GM23338 (cell line): ENCODE results near the gene MTFR1L. TPM values are rescaled to one million over a fixed set of nuclear protein-coding genes. Genes with fewer than 3 reads are reported as not detected.

Source experiments
- ATAC-seq: fragments of 200-7000 bp; cut with Tn5 transposase; 3 replicates; pipeline ENCODE4 v1.9.1; 2020
- DNase-seq: peaks from one replicate; pipeline ENCODE4 v3.0.0-alpha.2; 2015; ENCODE audit warnings: low spot score
- H2AFZ ChIP-seq: fragments of 200-600 bp; sonication (generic); 2 replicates; pipeline ENCODE4 v1.8.0; 2016; ENCODE audit warnings: antibody characterized with exemption, mild to moderate bottlenecking, moderate library complexity
- H3F3A ChIP-seq: fragments of 200-600 bp; sonication (generic); replicated peaks from 2 replicates; pipeline ENCODE4 v1.8.0; 2017; ENCODE audit warnings: antibody characterized with exemption, mixed run types, low read depth
- H3K27ac ChIP-seq: fragments of 200-600 bp; sonication (generic); 2 replicates; pipeline ENCODE4 v1.6.1; 2016; ENCODE audit warnings: low read depth
- H3K27me3 ChIP-seq: fragments of 200-600 bp; sonication (generic); 2 replicates; pipeline ENCODE4 v1.8.0; 2016; ENCODE audit warnings: mild to moderate bottlenecking, mixed run types, moderate library complexity; ENCODE audit not compliant: insufficient read depth
- H3K36me3 ChIP-seq: fragments of 200-600 bp; sonication (generic); 2 replicates; pipeline ENCODE4 v1.8.0; 2016; ENCODE audit warnings: mild to moderate bottlenecking; ENCODE audit not compliant: insufficient read depth
- H3K4me1 ChIP-seq: fragments of 200-600 bp; sonication (generic); 2 replicates; pipeline ENCODE4 v1.8.0; 2016; ENCODE audit warnings: mild to moderate bottlenecking, moderate library complexity; ENCODE audit not compliant: insufficient read depth
- H3K4me2 ChIP-seq: fragments of 200-600 bp; sonication (generic); 2 replicates; pipeline ENCODE4 v1.7.1; 2017; ENCODE audit warnings: mixed run types
- H3K4me3 ChIP-seq: fragments of 200-600 bp; sonication (generic); 2 replicates; pipeline ENCODE4 v1.6.1; 2016; ENCODE audit warnings: mixed run types
- H3K79me2 ChIP-seq: fragments of 200-600 bp; sonication (generic); replicated peaks from 2 replicates; pipeline ENCODE4 v1.8.0; 2017; ENCODE audit warnings: mild to moderate bottlenecking; ENCODE audit not compliant: insufficient read depth
- H3K9me2 ChIP-seq: fragments of 200-600 bp; sonication (generic); 2 replicates; pipeline ENCODE4 v1.8.0; 2017; ENCODE audit not compliant: insufficient read depth
- H4K20me1 ChIP-seq: fragments of 200-600 bp; sonication (generic); replicated peaks from 2 replicates; pipeline ENCODE4 v1.8.0; 2017; ENCODE audit warnings: mild to moderate bottlenecking; ENCODE audit not compliant: insufficient read depth
- H3K27ac Mint-ChIP-seq: 2 replicates; pipeline ENCODE4 v1.8.0; 2020; ENCODE audit warnings: inconsistent platforms, mild to moderate bottlenecking, moderate library complexity, mixed read lengths
- H3K27me3 Mint-ChIP-seq: 3 replicates; pipeline ENCODE4 v1.8.0; 2022; ENCODE audit warnings: low read depth, mild to moderate bottlenecking, moderate library complexity, mixed read lengths, inconsistent platforms; ENCODE audit not compliant: insufficient read depth, poor library complexity
- H3K36me3 Mint-ChIP-seq: 3 replicates; pipeline ENCODE4 v1.8.0; 2021; ENCODE audit warnings: low read depth, mild to moderate bottlenecking, inconsistent platforms, moderate library complexity, mixed read lengths
- H3K4me1 Mint-ChIP-seq: 3 replicates; pipeline ENCODE4 v1.8.0; 2020; ENCODE audit warnings: mild to moderate bottlenecking, inconsistent platforms, mixed read lengths
- H3K4me3 Mint-ChIP-seq: 3 replicates; pipeline ENCODE4 v1.8.0; 2021; ENCODE audit warnings: moderate library complexity, mild to moderate bottlenecking, inconsistent platforms, mixed read lengths
- H3K9me3 Mint-ChIP-seq: 3 replicates; pipeline ENCODE4 v1.8.0; 2020; ENCODE audit warnings: moderate library complexity, mild to moderate bottlenecking, inconsistent platforms, mixed read lengths
- CREB1 ChIP-seq: fragments of 250-450 bp; sonication (Bioruptor Pico); IDR thresholded peaks from 2 replicates; pipeline ENCODE4 v1.5.0; 2020; ENCODE audit warnings: low read depth, mild to moderate bottlenecking, moderate library complexity
- ETS1 ChIP-seq: IDR thresholded peaks from 2 replicates; pipeline ENCODE4 v1.6.1; 2016; ENCODE audit warnings: antibody characterized with exemption
- EZH2 ChIP-seq: fragments of 200-600 bp; sonication (generic); IDR thresholded peaks from one replicate; pipeline ENCODE4 v1.8.0; 2017; ENCODE audit warnings: antibody characterized with exemption, mild to moderate bottlenecking, low read depth; ENCODE audit not compliant: unreplicated experiment
- EZH2phosphoT487 ChIP-seq: fragments of 200-600 bp; sonication (generic); IDR thresholded peaks from one replicate; pipeline ENCODE4 v1.8.1; 2018; ENCODE audit warnings: antibody characterized with exemption; ENCODE audit not compliant: unreplicated experiment
- JUNB ChIP-seq: IDR thresholded peaks from one replicate; pipeline ENCODE4 v1.6.1; 2016; ENCODE audit warnings: antibody characterized with exemption; ENCODE audit not compliant: unreplicated experiment
- NANOG ChIP-seq: IDR thresholded peaks from 2 replicates; pipeline ENCODE4 v1.6.1; 2016; ENCODE audit warnings: antibody characterized with exemption, borderline replicate concordance
- POLR2AphosphoS5 ChIP-seq: IDR thresholded peaks from 2 replicates; pipeline ENCODE4 v1.6.1; 2016; ENCODE audit warnings: antibody characterized with exemption, low read depth
- REST ChIP-seq: IDR thresholded peaks from one replicate; pipeline ENCODE4 v1.6.1; 2018; ENCODE audit warnings: antibody characterized with exemption; ENCODE audit not compliant: unreplicated experiment
- STAT1 ChIP-seq: IDR thresholded peaks from one replicate; pipeline ENCODE4 v1.6.1; 2016; ENCODE audit warnings: antibody characterized with exemption; ENCODE audit not compliant: unreplicated experiment
- ZNF114 ChIP-seq: fragments of 250-450 bp; sonication (Bioruptor Pico); IDR thresholded peaks from 2 replicates; pipeline ENCODE4 v1.5.0; 2020; ENCODE audit warnings: mild to moderate bottlenecking, moderate library complexity
- ZNF331 ChIP-seq: fragments of 250-450 bp; sonication (Bioruptor Pico); IDR thresholded peaks from 2 replicates; pipeline ENCODE4 v1.5.0; 2020; ENCODE audit warnings: low read depth, mild to moderate bottlenecking, moderate library complexity
- polyA plus RNA-seq: library from polyadenylated mRNA; unstranded; fragments of >200 nt; fragmentation: Nextera tagmentation; extraction: Ambion mirVana; gene quantifications from 2 replicates; pipeline ENCODE4 v1.2.1, GENCODE V29; 2016
- total RNA-seq: library from RNA; depleted of rRNA; stranded (reverse); fragments of >200 nt; shearing (Covaris generic); gene quantifications from 2 replicates; pipeline ENCODE4 v1.2.3, GENCODE V29; 2014
- TF ChIP-seq, protein P1 (sequence below): fragments of 250-450 bp; sonication (Bioruptor Pico); IDR thresholded peaks from 2 replicates; pipeline ENCODE4 v1.5.0; 2020; ENCODE audit warnings: mild to moderate bottlenecking, moderate library complexity
- TF ChIP-seq, protein P2 (sequence below), 2 experiments: fragments of 200-600 bp in 1 of 2; sonication (generic) in 1 of 2; conservative IDR thresholded peaks; 2 replicates each; pipeline versions ENCODE4 v1.5.1 to v1.6.1; 2016 to 2017; ENCODE audit warnings: antibody characterized with exemption in 2 of 2, low read depth in 2 of 2, mild to moderate bottlenecking in 2 of 2, moderate library complexity in 1 of 2

MTFR1L gene
- total and polyA plus RNA-seq, 2 experiments from 2014 or later = 14.8 to 22.7 TPM

- H3K27ac ChIP-seq = no peak overlapping the region
- H3K4me1 Mint-ChIP-seq = peaks cover 26% of the 10 kb centered on the region
Observed at GRCh38 chr1:25772164-25772563, 47.6 kb upstream of the MTFR1L start.

More at GRCh38 chr1:25772164-25772563, 47.6 kb upstream of the MTFR1L start:
- DNase-seq (no peak), ATAC-seq (no peak)
- H3K4me1 ChIP-seq = no peaks in the 10 kb centered on the region
- H3K79me2 ChIP-seq = no peaks in the 10 kb centered on the region
- no peaks in the 10 kb centered on the region for H3K9me3 Mint-ChIP-seq
- no peak overlapping the region for H3K4me3 Mint-ChIP-seq
- H3K9me2 ChIP-seq = no peaks in the 10 kb centered on the region
- H3K4me2 ChIP-seq = no peak overlapping the region
- no peak overlapping the region for H3K4me3 ChIP-seq
- H3K27me3 Mint-ChIP-seq = peaks cover 11% of the 10 kb centered on the region
- no peaks in the 10 kb centered on the region for H3K36me3 Mint-ChIP-seq
- no peak overlapping the region for H3K27ac Mint-ChIP-seq
- H3K27me3 ChIP-seq = no peaks in the 10 kb centered on the region
- TF ChIP-seq ZNF331 (CRISPR knock-in tag) = no peak
- no peak for TF ChIP-seq ETS1
- no peak for TF ChIP-seq EZH2
- TF ChIP-seq EZH2phosphoT487 = no peak
- no peak for TF ChIP-seq STAT1
- TF ChIP-seq, protein P1, sequence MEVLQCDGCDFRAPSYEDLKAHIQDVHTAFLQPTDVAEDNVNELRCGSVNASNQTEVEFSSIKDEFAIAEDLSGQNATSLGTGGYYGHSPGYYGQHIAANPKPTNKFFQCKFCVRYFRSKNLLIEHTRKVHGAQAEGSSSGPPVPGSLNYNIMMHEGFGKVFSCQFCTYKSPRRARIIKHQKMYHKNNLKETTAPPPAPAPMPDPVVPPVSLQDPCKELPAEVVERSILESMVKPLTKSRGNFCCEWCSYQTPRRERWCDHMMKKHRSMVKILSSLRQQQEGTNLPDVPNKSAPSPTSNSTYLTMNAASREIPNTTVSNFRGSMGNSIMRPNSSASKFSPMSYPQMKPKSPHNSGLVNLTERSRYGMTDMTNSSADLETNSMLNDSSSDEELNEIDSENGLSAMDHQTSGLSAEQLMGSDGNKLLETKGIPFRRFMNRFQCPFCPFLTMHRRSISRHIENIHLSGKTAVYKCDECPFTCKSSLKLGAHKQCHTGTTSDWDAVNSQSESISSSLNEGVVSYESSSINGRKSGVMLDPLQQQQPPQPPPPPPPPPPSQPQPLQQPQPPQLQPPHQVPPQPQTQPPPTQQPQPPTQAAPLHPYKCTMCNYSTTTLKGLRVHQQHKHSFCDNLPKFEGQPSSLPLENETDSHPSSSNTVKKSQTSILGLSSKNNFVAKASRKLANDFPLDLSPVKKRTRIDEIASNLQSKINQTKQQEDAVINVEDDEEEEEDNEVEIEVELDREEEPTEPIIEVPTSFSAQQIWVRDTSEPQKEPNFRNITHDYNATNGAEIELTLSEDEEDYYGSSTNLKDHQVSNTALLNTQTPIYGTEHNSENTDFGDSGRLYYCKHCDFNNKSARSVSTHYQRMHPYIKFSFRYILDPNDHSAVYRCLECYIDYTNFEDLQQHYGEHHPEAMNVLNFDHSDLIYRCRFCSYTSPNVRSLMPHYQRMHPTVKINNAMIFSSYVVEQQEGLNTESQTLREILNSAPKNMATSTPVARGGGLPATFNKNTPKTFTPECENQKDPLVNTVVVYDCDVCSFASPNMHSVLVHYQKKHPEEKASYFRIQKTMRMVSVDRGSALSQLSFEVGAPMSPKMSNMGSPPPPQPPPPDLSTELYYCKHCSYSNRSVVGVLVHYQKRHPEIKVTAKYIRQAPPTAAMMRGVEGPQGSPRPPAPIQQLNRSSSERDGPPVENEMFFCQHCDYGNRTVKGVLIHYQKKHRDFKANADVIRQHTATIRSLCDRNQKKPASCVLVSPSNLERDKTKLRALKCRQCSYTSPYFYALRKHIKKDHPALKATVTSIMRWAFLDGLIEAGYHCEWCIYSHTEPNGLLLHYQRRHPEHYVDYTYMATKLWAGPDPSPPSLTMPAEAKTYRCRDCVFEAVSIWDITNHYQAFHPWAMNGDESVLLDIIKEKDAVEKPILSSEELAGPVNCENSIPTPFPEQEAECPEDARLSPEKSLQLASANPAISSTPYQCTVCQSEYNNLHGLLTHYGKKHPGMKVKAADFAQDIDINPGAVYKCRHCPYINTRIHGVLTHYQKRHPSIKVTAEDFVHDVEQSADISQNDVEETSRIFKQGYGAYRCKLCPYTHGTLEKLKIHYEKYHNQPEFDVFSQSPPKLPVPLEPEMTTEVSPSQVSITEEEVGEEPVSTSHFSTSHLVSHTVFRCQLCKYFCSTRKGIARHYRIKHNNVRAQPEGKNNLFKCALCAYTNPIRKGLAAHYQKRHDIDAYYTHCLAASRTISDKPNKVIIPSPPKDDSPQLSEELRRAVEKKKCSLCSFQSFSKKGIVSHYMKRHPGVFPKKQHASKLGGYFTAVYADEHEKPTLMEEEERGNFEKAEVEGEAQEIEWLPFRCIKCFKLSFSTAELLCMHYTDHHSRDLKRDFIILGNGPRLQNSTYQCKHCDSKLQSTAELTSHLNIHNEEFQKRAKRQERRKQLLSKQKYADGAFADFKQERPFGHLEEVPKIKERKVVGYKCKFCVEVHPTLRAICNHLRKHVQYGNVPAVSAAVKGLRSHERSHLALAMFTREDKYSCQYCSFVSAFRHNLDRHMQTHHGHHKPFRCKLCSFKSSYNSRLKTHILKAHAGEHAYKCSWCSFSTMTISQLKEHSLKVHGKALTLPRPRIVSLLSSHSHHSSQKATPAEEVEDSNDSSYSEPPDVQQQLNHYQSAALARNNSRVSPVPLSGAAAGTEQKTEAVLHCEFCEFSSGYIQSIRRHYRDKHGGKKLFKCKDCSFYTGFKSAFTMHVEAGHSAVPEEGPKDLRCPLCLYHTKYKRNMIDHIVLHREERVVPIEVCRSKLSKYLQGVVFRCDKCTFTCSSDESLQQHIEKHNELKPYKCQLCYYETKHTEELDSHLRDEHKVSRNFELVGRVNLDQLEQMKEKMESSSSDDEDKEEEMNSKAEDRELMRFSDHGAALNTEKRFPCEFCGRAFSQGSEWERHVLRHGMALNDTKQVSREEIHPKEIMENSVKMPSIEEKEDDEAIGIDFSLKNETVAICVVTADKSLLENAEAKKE (CRISPR knock-in tag) = no peak
- no peak for TF ChIP-seq ZNF114
- TF ChIP-seq CREB1 (CRISPR knock-in tag) = no peak
- TF ChIP-seq REST = no peak
- TF ChIP-seq POLR2AphosphoS5 = no peak
- no peak for TF ChIP-seq JUNB
- no peak for TF ChIP-seq NANOG
- TF ChIP-seq, protein P2, sequence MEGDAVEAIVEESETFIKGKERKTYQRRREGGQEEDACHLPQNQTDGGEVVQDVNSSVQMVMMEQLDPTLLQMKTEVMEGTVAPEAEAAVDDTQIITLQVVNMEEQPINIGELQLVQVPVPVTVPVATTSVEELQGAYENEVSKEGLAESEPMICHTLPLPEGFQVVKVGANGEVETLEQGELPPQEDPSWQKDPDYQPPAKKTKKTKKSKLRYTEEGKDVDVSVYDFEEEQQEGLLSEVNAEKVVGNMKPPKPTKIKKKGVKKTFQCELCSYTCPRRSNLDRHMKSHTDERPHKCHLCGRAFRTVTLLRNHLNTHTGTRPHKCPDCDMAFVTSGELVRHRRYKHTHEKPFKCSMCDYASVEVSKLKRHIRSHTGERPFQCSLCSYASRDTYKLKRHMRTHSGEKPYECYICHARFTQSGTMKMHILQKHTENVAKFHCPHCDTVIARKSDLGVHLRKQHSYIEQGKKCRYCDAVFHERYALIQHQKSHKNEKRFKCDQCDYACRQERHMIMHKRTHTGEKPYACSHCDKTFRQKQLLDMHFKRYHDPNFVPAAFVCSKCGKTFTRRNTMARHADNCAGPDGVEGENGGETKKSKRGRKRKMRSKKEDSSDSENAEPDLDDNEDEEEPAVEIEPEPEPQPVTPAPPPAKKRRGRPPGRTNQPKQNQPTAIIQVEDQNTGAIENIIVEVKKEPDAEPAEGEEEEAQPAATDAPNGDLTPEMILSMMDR (conservative IDR thresholded peaks at IDR 0.05; ENCODE audit: low read depth in 2 of 2) = no peak
- H3F3A ChIP-seq = no peaks in the 10 kb centered on the region
- H3K36me3 ChIP-seq = no peaks in the 10 kb centered on the region
- no peaks in the 10 kb centered on the region for H4K20me1 ChIP-seq
- no peak overlapping the region for H2AFZ ChIP-seq
